ENCODE data around the gene FOXD4. TPM values are rescaled to one million over a fixed set of nuclear protein-coding genes. Genes with fewer than 3 reads are reported as not detected.
"Not testable (repeated sequence)": the region's sequence is repeated elsewhere in the genome, so short reads cannot be mapped to it uniquely, and the experiment has no call there.

The FOXD4 gene
- 0.12 TPM for total RNA-seq
- long read RNA-seq, result 0 reads

DNA sequence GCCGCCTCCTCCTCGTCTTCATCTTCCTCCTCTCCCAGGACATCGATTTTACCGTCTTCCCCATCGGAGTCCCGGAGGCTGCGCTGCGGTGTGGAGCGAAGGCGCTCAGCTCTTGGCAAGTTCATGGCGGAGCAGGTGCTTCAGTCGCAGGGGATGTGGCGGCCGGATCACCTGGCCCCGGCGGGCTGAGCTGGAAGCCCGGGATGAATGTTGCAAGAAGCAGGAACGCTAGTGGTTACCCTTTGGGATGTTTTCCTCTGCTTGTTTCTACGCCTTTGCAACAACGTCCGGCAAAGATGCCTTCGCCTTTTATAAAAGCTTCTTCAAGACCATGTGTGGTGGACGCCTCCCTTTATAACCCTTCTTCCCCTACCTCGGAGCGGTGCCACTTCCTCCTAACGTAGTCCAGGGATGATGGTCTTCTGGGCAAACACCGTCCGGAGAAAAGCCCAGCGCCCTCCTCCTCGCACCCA is at the start of gene FOXD4:
TSS of gene FOXD4 (minus strand) at position 423 of the 473 bp plus-strand sequence. CDS start at position 125, 298 bp downstream.
- intact Hi-C loops (cut with micrococcal nuclease); DNase-seq; ATAC-seq: not testable (repeated sequence)

DNA sequence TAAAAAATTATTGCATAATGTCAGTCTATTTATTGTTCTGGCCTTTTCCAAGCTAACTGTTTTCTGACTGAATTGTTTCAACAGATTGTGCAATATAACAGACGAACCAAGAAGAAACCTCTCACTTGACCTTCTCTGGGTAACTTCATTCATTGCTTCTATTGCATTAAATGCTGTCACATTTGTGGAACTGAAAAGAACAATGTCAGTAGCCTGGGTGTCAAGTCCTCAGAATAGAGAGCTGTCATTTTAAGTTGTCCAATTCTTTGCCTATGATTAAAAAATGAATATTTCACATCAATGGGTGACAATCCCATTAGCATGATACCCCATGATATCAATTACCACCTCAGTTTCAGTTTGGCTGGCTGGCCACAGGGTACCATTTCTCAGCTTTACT is 41.7 kb upstream of the FOXD4 start:
- intact Hi-C loops (cut with micrococcal nuclease); DNase-seq; ATAC-seq: not testable (repeated sequence)

DNA sequence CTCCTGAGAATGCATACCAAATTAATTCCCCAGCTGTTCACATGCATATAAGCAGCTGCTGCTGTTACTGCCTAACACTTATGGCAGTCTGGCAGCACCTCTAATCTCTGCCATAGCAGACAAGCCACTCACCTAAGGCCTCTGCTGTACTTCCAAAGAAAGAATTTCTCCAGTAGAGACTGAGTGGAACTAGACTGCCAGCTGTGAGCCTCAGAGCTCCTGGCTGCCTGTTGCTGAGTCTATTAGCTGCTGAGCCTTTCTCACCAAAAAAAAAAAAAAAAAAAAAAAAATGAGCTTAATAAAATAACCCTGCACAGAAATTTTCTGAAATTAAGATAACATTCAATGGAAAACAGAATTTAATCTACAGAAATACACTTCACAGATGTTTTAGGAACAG is 33.0 kb upstream of the FOXD4 start:
- intact Hi-C loops (cut with micrococcal nuclease); ATAC-seq; DNase-seq: not testable (repeated sequence)

DNA sequence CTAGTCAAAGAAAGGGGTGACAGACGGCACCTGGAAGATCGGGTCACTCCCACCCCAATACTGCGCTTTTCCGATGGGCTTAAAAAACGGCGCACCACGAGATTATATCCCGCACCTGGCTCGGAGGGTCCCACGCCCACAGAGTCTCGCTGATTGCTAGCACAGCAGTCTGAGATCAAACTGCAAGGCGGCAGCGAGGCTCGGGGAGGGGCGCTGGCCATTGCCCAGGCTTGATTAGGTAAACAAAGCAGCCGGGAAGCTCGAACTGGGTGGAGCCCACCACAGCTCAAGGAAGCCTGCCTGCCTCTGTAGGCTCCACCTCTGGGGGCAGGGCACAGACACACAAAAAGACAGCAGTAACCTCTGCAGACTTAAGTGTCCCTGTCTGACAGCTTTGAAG is 21.7 kb upstream of the FOXD4 start:
- intact Hi-C loops (cut with micrococcal nuclease), result not testable (repeated sequence)

DNA sequence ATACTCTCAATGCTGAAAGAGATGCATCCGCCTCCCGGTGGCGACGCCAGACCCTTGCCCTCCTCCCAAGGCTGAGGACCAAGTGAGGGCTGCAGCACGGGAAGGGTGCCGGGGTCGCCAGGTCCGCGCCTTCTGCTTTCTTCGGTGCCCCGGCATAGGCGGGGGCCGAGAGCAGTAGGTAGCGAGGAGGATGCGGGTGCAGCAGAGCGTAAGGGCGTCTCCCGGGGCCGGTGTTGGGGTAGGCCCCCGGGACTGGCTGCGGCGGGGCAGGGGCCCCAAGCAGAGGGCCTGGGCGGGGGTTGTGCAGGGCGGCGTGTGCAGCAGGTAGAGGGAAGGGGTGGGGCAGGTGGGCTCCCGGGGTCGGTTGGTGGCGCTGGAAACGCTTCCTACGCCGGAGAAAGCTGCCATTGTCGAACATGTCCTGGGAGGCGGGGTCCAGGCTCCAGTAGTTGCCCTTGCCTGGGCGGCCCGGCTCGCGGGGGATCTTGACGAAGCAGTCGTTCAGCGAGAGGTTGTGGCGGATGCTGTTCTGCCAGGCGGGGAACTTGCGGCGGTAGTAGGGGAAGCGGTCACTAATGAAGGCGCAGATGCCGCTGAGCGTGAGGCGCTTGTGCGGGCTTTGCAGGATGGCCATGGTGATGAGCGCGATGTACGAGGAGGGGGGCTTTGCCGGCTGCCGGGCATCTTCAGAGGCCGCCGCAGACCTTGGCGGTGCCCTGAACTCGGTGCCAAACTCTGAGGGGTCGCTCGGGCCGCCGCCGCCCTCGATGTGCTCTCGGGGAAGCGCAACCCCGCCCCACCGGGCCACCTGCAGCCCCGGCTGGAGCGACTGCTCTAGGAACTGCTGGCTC is 848 bp downstream of the FOXD4 start:
- ATAC-seq; DNase-seq; intact Hi-C loops (cut with micrococcal nuclease): not testable (repeated sequence)

More for the DNA sequence above, 21.7 kb upstream of the FOXD4 start:
- not testable (repeated sequence) for ATAC-seq, DNase-seq

DNA sequence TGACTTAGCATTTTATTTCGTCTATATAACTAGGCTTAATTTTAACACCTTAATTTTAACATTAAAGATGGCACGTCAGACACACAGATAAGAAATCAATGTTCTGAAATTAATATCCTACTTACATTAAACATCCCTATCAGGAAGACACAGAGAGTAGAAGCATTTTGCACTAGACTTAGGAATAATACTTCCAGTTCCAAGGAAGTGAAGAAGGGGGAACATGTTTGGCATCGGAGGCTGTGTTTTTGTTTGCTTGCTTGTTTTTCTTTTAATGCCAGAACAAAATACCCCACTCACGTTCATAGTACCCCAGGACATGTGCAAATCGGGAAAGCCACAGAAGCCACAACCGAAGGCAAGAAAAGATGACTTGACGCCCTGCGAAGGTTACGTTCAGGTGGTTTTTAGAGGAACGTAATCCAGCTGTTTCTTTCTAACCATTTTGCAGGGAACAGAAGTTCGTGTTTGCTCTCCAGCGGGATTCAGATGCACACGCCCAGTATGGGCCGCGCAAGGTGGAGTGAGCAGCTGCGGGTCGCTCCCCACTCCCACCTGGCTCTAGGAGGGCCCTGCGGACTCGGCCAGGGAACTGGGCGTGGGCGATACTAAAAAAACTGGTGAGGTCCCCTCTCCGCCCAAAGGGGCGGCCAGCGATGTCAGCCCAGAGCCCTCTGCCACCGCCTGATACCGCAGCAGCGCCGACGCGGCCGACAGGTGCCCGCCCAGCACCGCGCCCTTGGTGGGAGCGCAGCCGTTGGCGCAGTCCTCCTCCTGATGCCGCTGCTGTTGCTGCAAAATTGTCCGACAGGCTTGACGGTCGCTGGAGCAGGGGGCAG is 1.8 kb downstream of the FOXD4 start:
- ATAC-seq; intact Hi-C loops (cut with micrococcal nuclease); DNase-seq: not testable (repeated sequence)

DNA sequence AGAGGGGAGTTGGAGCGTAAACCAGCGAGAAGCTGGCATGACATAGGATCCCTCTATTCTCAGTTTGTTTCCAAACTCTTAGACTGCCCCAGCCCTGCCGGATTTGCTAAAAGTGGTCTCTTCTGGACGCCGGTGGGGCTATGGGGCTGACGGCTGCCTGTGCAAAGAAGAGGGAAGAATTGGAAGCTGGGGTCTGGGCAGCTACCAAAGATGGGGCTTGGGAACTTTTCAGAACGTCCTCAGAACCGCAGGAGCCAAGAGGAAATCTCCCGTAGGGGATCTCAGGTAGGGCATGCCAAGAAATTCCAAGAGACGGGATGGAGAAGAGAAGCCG is 3.1 kb downstream of the FOXD4 start:
- intact Hi-C loops (cut with micrococcal nuclease); ATAC-seq; DNase-seq: not testable (repeated sequence)

DNA sequence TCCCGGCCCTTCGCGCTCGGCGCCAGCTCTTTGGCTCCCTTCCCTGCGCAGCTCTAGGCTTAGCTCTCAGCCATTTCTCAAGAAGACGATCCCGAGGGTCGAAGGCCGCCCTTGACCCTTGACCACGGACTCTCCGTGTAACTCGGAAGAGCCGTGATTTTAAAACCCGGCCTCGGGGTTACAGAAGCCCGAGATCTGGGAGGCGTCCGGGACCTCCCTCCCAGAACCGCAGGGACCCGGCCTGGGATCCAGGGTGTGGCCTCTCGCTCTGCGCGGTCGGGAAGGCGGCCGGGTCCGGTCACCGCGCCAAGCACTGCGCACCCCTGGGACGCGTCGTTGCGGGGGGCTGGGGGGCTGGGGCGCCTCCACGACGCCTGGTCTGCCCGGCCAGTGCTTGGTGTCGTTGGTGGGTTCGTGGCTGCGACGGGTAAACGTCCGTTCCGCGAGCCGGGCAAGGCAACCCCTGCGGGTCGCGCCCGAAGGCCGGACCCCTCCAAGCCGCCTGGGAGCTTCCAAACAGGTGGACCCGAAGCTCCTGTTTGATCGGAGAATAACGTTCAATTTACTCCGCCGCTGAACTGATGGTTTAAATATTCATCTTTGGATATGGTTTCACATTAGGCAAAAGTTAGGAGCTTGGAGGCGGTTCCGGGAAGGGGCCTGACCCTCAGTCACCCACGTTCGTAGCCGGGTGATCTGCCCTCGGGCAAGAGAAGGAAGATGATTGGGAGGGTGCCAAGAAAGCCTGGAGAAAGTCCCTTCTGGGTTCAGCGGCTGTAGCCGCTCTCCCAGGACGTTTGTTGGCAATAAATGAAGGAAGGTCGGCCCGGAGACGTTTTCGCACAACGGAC is 3.7 kb downstream of the FOXD4 start:
- intact Hi-C loops (cut with micrococcal nuclease); DNase-seq: not testable (repeated sequence)
- ATAC-seq, result peak; percentile 49

DNA sequence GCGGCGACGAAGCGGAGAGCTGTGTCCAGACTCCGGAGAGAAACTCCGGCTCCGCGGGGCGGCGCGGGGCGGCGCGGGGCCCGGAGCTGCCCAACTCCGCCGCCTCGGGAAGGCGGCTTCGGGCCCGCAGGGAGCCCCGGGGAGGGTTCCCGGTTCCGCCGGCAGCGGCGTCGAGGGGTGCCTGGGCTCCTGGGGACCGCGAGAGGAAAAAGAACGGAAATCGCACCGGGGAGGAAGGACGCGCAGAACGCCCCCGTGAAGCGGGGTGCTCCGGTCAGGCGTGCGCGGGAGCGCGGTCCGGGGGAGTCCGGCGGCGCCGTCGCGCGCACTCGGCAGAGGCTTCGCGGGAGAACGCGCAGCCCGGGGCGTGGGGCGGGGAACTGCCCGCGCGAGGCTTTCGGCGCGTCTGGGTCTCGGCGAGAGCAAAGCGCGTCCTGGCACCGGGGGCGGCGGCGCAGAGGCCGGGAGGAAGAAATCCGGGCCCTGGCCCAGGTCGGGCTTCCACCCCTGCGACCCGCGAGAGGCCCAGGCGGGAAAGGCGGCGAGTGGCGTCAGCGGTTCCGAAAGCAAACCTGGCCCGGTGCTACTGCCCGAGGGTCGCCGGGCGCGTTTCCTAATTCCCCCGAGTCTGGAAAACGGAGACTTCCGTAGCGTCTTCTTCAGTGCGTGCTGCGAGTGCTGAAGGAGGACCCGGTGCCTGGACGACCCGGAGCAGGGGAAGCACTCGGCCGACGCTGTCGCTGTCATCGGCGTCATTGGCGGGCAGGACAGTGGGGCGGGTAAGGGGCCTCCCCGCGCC is 4.5 kb downstream of the FOXD4 start:
- ATAC-seq (peak; percentile 70), DNase-seq (peak; percentile 56)
- intact Hi-C loops (cut with micrococcal nuclease), result not testable (repeated sequence)

DNA sequence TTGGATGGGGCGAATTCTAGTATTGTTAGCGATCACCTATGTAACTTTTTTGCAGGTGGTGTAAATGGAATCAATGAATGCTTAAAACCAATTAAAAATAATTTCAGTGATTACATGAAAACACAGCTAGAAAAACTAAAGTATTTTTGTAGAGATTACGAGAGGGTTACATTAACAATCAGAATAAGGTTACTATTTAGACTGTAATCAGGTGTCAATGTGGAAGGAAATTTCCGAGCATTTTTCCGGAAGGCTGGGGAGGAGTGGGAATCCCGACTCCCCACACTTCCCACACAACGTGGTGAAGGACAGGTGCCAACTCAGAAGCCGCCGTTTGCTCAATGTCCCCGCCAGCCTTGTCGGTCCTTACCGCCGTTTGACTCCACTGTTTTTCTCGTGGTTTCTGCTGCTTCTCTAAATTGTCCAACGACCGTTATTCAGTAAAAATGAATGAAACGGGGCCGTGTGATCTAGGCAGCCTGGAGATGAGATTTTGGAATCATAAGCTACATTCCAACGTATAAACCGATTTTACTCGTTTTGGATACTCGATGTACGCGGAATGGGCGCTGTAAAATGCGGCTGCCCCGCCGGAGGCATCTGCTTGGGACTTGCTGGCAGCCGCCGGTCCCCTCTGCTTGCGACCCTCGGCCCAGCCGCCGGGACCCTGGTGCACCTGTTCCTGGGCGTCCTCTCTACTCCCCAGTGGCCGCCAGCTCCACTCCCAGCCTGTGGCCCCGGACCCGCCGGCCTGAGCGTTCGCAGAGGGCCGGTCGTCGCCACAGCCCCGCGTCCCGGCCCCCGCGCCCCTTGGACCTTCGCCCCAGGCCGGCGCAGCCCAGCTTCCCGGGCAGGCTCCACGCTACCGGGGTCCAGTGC is 5.4 kb downstream of the FOXD4 start:
- DNase-seq; intact Hi-C loops (cut with micrococcal nuclease); ATAC-seq: not testable (repeated sequence)

DNA sequence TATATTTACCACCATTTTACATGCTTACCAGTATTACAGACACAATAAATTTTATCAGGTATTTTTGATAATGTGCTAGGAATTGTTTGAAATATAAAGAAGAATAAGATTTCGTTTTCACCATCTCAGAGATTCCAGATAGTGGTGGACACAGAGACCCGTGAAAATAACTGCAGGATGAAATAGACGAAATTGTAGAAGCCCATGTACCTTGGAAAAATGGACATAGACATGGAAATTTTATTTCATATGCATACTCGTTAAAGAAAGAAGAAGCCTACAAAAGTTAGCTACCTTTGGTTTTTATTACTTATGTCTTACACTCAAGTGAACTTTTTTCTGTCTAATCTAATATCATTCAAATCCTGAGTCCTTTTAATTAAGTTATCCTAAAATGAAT is 7.5 kb downstream of the FOXD4 start:
- DNase-seq; intact Hi-C loops (cut with micrococcal nuclease); ATAC-seq: not testable (repeated sequence)

DNA sequence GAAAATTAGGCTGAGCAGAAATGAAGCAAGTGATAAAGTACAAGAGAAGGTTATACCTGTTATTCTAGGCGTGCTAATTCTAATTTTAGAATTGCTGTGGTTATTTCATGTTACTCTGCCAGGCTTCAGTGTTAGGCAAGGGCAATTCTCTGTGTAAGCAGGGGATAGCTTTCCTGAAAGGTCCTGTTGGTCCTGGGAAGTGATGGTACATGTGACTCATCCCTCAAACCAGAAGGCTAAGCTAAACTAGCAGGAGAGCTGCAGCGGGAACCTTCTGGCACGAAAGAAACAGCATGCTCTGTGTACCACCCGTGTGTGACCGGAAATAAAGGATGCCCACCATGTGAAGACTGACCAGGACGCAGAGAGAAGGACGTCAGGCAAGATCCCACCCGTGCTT is 8.7 kb downstream of the FOXD4 start:
- not testable (repeated sequence) for ATAC-seq

DNA sequence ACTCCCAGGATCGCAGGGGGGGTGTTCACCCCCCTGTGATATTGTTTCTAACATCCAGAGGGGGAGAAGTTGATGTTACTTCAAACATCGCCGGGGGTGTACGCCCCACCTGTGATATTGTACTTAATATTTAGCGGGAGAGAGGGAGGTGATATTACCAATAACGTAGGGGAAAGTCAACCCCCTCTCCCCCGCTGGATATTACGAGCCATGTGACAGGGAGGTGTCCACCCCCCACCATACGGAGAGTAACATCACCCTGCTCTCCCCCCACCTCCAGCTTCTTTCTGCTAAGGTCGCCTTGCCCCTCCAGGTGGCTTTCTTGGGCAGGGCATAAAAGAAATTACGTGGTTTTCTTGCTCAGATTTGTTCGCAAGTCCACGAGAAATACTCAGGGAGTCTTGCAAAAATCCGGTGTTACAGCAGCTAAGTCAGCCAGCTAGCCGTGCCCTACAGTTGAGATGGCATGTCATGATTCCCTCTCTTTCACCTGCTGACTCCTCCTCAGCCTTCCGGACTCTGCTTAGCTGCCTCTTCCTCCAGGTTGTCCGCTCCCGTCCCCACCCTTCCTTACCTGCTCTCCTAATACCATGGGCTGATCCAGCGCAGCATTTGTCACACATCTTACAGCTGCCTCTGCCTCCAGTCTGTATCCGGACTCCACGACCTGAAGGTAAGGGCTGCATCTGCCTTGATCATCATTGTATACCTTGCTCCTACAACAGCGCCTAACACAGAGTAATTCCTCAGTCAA is 9.3 kb downstream of the FOXD4 start:
- ATAC-seq; intact Hi-C loops (cut with micrococcal nuclease); DNase-seq: not testable (repeated sequence)

More for the DNA sequence above, 8.7 kb downstream of the FOXD4 start:
- DNase-seq; intact Hi-C loops (cut with micrococcal nuclease): not testable (repeated sequence)

DNA sequence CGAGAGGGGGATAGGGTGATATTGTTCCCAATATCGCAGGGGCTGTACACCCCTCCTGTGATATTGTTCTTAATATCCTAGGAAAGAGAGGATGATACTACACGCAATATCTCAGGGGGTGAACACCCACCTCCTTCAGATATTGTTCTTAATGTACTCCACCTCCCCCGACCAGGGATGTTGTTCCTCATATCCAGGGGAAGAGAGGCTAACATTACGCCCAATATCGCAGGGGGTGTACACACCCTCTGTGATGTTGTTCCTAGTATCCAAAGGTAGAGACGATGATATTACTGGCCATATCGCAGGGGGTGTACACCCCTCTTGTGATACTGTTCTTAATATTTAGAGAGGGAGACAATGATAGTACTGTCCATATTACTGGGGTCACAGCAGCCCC is 12.2 kb downstream of the FOXD4 start:
- ATAC-seq; intact Hi-C loops (cut with micrococcal nuclease); DNase-seq: not testable (repeated sequence)

DNA sequence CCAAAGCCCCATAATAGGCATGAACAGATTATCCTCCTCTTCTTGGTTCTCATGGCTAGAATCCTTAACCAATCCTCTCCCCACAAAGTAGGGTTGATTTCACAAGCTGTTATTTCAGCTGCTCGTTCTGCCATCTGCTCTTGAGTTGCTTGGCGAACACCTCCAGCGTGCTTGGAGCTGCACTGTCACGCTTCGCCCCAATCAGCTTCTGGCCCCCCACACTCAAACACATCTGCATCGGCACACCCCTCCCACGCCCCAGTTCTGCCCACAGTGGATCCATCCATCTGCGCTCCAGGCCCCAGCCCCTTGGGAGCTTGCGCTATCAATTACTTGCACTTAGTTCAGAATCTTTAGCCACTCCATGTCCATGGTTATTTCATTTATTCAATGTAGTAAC is 17.8 kb downstream of the FOXD4 start:
- ATAC-seq; intact Hi-C loops (cut with micrococcal nuclease); DNase-seq: not testable (repeated sequence)

DNA sequence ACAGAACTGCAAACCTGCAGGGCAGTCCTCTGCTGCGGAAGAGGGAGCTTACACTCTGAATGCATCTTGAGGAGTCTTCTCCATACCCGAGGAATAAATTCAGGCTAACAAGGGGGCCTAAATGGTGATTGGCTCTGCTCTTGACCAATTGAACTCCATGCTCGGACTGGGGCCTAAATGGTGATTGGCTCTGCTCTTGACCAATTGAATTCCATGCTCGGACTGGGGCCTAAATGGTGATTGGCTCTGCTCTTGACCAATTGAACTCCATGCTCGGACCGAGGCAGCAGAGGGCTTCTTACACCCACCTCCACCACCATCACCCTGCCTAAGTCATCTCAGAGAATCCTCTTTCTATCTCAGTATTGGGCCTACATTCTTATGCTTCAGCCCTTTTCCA is 18.4 kb downstream of the FOXD4 start:
- intact Hi-C loops (cut with micrococcal nuclease), result not testable (repeated sequence)

More for the DNA sequence above, 18.4 kb downstream of the FOXD4 start:
- not testable (repeated sequence) for DNase-seq, ATAC-seq
